Epithelial cell of esophagus (primary cell): ENCODE measurements around the gene PKD1L1.

Experiments used
- DNase-seq: peaks from one replicate; pipeline ENCODE4 v3.0.0; 2010; ENCODE audit warnings: low read depth
- H3K4me3 ChIP-seq: 2 replicates; pipeline ENCODE4 v1.5.1; 2011; ENCODE audit warnings: mild to moderate bottlenecking, low read length, control low read depth
- CTCF ChIP-seq: IDR thresholded peaks from 2 replicates; pipeline ENCODE4 v1.5.1; 2011; ENCODE audit warnings: low read depth, mild to moderate bottlenecking, low read length, control low read depth, inconsistent platforms; ENCODE audit not compliant: insufficient read depth; ENCODE audit errors: missing control alignments

The PKD1L1 gene

GRCh38 chr7:47888371-47889265 is 59.6 kb downstream of the PKD1L1 start:
- no peak for TF ChIP-seq CTCF
- no peak for DNase-seq
- no peak overlapping the region for H3K4me3 ChIP-seq

DNA sequence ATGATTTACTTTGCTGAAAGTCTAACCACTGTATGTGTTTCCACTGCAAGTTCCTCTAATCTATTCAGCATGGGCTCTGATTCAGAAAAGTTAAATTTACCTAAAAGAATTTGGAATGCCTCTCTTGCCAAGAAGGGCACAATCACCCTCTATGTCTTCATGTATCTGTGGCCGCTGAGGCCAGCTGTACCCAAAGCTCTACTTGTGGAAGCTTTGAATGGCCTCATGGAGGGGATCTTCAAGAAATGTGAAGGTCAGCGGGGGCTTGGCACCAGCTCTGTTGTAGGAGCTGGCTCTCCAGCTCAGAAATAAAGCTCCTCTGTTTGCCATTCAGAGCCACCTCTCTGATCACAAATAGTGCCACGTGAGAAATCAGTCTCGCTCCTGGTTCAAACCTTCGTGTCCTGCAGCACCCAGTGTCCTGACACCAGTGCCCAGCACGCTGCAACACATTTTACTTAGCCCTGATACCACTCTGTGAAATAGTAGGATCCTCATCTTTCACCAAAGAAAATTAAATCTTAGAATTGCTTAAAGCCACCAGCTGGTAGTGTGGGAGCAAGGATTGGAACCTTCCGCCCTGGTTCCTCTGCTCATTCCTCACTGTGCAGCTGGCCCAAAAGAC is 61.1 kb downstream of the PKD1L1 start:
- DNase-seq, result no peak
- H3K4me3 ChIP-seq, result no peak overlapping the region
- TF ChIP-seq CTCF, result no peak

DNA sequence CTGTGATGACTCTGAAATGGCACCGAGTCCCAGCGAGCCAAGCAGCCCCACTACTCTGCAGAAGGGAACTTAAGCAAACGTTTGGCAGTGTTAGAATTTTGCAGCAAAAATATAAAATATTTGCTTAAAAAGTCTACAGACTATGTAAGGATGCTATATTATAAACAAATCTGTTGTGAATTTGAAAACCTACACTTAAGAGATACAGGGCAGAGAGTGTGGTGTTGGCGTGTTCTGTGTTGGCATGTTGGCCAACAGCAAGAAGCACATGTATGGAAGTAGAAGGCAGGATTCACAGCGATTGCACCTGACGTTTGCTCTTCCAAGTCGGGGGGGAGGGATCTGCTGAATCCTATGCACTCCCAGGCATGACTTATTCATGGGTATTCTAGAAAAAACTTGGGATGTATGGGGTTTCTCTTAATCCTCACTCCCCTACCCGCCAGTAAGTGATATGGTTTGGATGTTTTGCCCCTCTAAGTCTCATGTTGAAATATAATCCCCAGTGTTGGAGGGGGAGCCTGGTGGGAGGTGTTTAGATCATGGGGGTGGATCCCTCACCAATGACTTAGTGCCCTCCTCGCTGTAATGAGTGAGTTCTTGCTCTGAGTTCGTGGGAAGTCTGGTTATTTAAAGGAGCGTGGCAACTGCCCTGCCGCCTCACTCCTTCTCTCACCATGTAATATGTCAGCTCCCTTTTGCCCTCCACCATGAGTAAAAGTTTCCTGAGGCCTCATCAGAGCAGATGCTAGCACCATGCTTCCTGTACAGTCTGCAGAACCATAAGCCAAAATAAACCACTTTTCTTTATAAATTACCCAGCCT is 62.1 kb downstream of the PKD1L1 start:
- DNase-seq, result no peak
- no peak for TF ChIP-seq CTCF
- no peak overlapping the region for H3K4me3 ChIP-seq

- no peak for TF ChIP-seq CTCF
- DNase-seq, result peak; percentile 10
- no peak overlapping the region for H3K4me3 ChIP-seq
These were observed 62.8 kb downstream of the PKD1L1 start for GRCh38 chr7:47885309-47885986.

- no peak for TF ChIP-seq CTCF
- peak; percentile 22 for DNase-seq
- no peak overlapping the region for H3K4me3 ChIP-seq
These were observed 63.6 kb downstream of the PKD1L1 start for GRCh38 chr7:47884675-47885074.

GRCh38 chr7:47882635-47883034 is 65.6 kb downstream of the PKD1L1 start:
- H3K4me3 ChIP-seq, result no peak overlapping the region
- no peak for TF ChIP-seq CTCF
- DNase-seq, result no peak
